ENCODE data around the gene MST1.
"Not testable (repeated sequence)": the region's sequence is repeated elsewhere in the genome, so short reads cannot be mapped to it uniquely, and the experiment has no call there.

Gene MST1

GRCh38 chr3:49700453-49701128, 11.3 kb upstream of the MST1 start:
- DNase-seq (ENCODE audit: low read depth in 2 of 2) = no peak

- DNase-seq (ENCODE audit: low read depth in 2 of 2) = no peak
Observed at GRCh38 chr3:49700014-49700413, 10.7 kb upstream of the MST1 start.

- DNase-seq (ENCODE audit: low read depth in 2 of 2) = no peak
Observed at GRCh38 chr3:49699281-49699979, 10.2 kb upstream of the MST1 start.

GRCh38 chr3:49695350-49696015, 6.2 kb upstream of the MST1 start:
- DNase-seq (ENCODE audit: low read depth in 2 of 2) = not testable (repeated sequence)

GRCh38 chr3:49694409-49695070, 5.3 kb upstream of the MST1 start:
- DNase-seq (ENCODE audit: low read depth in 2 of 2) = not testable (repeated sequence)

- not testable (repeated sequence) for DNase-seq (ENCODE audit: low read depth in 2 of 2)
Observed at GRCh38 chr3:49691481-49691880, 2.2 kb upstream of the MST1 start.

- DNase-seq (ENCODE audit: low read depth in 2 of 2) = not testable (repeated sequence)
Observed at GRCh38 chr3:49690856-49691255, 1.6 kb upstream of the MST1 start.

- DNase-seq (ENCODE audit: low read depth in 2 of 2) = not testable (repeated sequence)
Observed at GRCh38 chr3:49689908-49690624, 792 bp upstream of the MST1 start.

GRCh38 chr3:49688338-49689045, 782 bp downstream of the MST1 start:
- DNase-seq (ENCODE audit: low read depth in 2 of 2) = not testable (repeated sequence)

- DNase-seq (ENCODE audit: low read depth in 2 of 2) = not testable (repeated sequence)
Observed at GRCh38 chr3:49687424-49687795, 1.9 kb downstream of the MST1 start.

- DNase-seq (ENCODE audit: low read depth in 2 of 2) = not testable (repeated sequence)
Observed at GRCh38 chr3:49686769-49687423, 2.4 kb downstream of the MST1 start.

GRCh38 chr3:49686346-49686745, 2.9 kb downstream of the MST1 start:
- not testable (repeated sequence) for DNase-seq (ENCODE audit: low read depth in 2 of 2)

- DNase-seq (ENCODE audit: low read depth in 2 of 2) = not testable (repeated sequence)
Observed at GRCh38 chr3:49685846-49686245, 3.4 kb downstream of the MST1 start.

GRCh38 chr3:49685103-49685502, 4.2 kb downstream of the MST1 start:
- DNase-seq (ENCODE audit: low read depth in 2 of 2) = not testable (repeated sequence)

GRCh38 chr3:49684453-49684852, 4.8 kb downstream of the MST1 start:
- not testable (repeated sequence) for DNase-seq (ENCODE audit: low read depth in 2 of 2)

- no peak for DNase-seq (ENCODE audit: low read depth in 2 of 2)
Observed at GRCh38 chr3:49683162-49683561, 6.1 kb downstream of the MST1 start.

GRCh38 chr3:49681543-49681942, 7.7 kb downstream of the MST1 start:
- no peak for DNase-seq (ENCODE audit: low read depth in 2 of 2)

- DNase-seq (ENCODE audit: low read depth in 2 of 2) = no peak
Observed at GRCh38 chr3:49681232-49681522, 8.1 kb downstream of the MST1 start.

GRCh38 chr3:49680493-49681231, 8.6 kb downstream of the MST1 start:
- no peak for DNase-seq (ENCODE audit: low read depth in 2 of 2)

- DNase-seq (ENCODE audit: low read depth in 2 of 2) = no peak
Observed at GRCh38 chr3:49675912-49676311, 13.4 kb downstream of the MST1 start.

All from stimulated activated CD8-positive, alpha-beta memory T cell treated with anti-CD3 and anti-CD28 coated beads, Interleukin-15, amount 100 ng/mL, for 4 hours (primary cell).